SIG-M5 treated with dmso at 0.1 percent for 504 hours (cell line): ENCODE results near the gene BPIFB2.

ENCODE experiments used
- DNase-seq: peaks from one replicate; lab custom pipeline; 2025; ENCODE audit not compliant: unreplicated experiment; lab: John Stamatoyannopoulos, UW

BPIFB2 gene

GRCh38 chr20:32984196-32984595 lies 23.3 kb upstream of the BPIFB2 start:
- no peak for DNase-seq

DNA sequence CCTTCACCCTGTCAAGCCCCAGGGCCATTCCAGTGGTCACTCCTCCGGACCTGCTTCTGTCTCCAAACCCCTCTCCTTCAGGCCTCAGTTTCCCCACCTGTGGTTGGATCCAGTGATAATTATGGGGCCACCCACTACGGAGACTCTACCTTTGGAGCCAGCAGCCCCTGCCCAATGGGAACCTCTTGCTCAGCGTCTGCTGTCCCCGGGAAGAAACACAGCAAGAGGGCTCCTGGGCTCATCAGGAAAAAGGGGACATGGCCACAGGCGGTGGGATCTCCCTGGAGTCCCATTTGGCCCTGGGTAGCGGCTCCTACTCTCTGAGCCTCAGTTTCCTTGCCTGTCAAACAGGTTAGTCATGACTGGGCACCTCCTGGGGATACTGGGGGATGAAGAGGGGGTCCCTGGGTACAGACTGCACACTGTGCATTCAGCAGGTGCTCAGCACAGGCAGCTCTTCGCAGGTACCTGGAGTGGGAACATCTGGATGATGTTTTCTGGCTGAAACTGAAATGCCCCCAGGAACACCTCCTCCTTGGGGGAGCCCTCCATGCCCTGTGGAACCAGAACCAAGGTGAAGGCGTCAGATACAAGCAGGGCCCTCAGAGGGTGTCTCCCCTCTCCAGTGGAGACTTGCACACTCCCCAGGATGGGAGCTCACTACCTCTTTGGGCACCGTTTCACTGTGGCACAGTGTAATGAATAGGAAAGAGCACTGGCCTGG lies 22.7 kb upstream of the BPIFB2 start:
- no peak for DNase-seq

GRCh38 chr20:32985596-32985995 lies 21.9 kb upstream of the BPIFB2 start:
- DNase-seq = no peak

DNA sequence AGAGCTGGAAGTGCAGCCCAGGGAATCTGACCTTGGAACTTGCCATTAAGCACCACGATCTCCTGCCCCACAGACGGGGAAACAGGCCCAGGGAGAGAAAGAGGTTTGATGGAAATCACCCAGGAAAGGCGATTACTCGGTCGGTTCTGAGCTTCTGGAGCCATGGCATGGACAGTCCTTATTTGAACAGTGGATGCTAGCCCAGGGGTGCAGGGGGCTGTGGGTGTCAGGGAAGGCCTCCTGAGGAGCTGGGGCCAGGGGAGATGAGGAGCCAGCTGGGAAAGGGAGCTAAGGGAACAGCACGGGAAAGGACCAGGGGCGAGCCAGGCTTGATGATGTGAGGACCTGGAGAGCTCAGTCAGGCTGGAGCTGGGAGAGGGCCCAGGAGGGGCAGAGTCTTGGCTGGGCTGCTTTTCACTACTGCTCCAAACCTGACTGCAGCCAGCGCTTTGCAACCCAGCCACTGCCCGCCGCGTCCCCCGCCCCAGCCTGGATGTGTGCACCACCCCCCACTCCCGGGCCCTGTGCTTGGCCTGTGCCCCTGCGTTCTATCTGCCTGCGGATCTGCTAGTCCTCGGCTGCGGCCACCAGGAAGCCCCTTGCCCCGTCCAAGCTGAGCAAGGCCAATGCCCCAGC lies 21.1 kb upstream of the BPIFB2 start:
- no peak for DNase-seq

DNA sequence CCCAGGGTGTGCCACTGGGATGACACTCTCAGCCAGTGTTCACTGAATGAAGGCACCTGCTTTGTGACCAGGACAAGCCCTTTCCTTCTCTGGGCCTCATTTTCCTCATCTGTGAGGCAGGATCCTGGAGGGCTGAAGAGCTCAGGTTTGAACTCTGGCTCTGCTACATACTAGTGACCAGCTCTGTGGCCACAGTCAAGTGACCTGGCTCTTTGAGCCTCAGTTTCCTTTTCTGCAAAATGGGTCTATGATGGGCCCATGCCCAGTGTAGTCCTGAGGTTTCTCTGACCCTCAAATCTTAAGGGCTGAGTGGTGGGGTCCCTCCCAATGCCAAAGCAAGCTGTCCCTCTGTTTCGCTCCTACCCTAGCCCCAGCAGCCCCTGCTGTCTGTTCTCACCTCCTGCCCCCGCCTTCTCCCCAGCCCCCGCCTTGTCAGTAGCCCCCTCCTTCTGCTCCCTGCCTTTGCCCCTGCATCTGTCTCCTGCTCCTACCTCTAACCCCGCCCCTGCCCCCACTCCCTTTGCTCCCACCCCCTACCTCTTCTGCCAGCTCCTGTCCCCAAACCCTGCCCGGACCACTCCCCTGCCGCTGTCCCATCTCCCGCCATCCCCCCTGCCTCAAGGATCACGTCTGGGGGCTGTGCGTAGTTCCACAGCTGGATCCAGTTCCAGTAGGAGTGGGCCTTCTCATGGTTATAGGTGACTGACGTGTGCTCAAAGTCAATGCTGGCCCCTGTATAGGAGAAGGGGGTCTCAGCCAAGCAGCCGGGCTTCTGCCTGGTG lies 20.3 kb upstream of the BPIFB2 start:
- DNase-seq = no peak

- DNase-seq = peak; percentile 13
Measured at GRCh38 chr20:32988008-32988407, 19.5 kb upstream of the BPIFB2 start.

GRCh38 chr20:32989507-32990283 lies 17.8 kb upstream of the BPIFB2 start:
- DNase-seq = no peak

GRCh38 chr20:32990426-32990825 lies 17.1 kb upstream of the BPIFB2 start:
- no peak for DNase-seq

DNA sequence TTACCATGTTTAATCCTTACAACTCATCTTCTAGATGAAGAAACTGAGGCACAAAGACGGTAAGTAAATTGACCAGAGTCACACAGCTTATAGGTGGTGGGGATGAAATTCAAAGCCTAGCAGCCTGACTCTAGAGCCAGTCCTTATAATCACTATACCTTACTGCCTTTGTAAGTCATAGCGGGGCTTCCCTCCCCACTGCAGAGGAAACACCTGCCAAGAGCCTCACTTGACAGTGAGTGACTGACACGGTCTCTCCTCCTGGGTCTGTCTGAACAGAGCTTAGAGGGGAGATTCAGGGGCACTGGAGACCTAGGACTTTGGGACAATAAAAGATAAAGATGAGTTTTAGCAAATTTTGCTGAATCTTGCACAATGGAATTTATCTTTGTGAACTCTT lies 16.1 kb upstream of the BPIFB2 start:
- no peak for DNase-seq

GRCh38 chr20:32991792-32992641 lies 15.5 kb upstream of the BPIFB2 start:
- DNase-seq = no peak

GRCh38 chr20:32993496-32994050 lies 13.9 kb upstream of the BPIFB2 start:
- no peak for DNase-seq

GRCh38 chr20:32995802-32996201 lies 11.7 kb upstream of the BPIFB2 start:
- no peak for DNase-seq

DNA sequence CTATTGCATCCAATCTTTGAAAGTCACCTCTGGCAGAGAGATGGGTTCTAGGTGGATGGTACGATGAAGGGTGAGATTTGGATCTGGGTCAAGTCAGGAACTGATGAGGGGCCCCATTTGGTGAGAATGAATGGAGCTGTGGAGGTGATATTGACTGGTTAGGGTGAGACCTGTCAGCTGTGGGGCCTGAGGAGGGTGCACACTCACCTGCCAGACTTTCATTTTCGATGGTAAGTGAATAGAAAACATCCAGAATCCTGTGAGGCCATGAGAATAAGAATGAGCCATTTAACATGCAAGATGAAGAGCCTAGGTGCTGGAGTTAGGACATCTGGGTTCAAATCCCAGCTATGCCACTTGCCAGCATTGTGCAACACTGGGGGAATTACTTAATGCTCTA lies 10.1 kb upstream of the BPIFB2 start:
- no peak for DNase-seq

DNA sequence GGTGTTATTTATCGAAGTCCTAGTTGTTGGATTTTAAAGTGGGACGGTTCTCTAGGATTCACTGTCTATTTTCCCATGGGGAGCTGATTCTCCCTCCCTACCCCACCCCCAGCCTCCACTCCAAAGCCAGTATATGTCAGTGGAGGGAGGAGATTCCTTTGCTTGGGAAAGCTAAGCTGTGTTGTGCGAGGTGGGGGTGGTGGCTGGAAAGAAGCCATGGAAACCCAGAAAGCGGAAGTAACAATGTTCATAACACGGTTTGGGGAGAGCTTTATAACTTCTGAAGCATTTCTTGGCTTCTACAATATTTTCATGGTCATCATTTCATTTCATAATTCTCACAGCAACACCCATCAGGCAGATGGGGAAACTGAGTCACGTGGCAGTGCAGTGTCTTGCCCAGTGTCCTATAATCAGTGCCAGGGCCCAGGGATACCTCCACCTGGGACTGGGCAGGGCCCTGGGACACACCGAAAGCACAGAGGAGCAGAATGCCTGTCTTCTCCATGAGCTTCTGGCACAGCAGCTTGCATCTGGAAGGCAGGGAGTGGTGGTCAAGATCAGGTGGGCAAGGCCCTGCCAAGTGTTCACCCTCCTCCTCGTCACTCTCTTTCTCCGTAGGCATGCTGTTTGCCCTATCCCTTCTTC lies 7.8 kb upstream of the BPIFB2 start:
- peak; percentile 73 for DNase-seq

GRCh38 chr20:33000802-33001466 lies 6.6 kb upstream of the BPIFB2 start:
- DNase-seq = no peak

- no peak for DNase-seq
Measured at GRCh38 chr20:33002087-33002808, 5.3 kb upstream of the BPIFB2 start.

- DNase-seq = no peak
Measured at GRCh38 chr20:33004141-33004751, 3.3 kb upstream of the BPIFB2 start, which contains the start of gene SUN5. TSS of gene SUN5 (minus strand) at chr20:33004433. CDS start at chr20:33004340, 93 bp downstream.

DNA sequence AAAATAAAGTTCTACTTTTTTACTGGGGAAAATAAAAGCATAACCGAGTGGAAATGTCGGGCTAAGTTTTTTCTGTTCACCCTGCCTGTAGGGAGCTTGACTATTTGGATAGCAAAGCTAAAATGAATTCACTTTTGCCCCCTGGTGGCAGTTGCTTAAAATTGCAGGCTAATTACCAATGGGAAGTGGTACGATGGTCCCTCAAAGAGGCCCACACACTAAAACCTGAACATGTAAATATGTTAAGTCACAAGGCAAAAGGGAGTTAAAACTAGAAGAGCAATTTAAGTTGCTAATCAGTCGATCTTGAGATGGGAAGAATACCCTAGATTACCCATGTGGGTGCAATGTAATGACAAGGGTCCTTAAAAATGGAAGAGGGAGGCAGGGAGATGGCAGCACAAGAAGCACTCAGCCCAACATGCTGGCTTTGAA lies 2.4 kb upstream of the BPIFB2 start:
- DNase-seq = peak; percentile 46
